Measurements from ENCODE around the gene FBXL20. TPM values are rescaled to one million over a fixed set of nuclear protein-coding genes. Genes with fewer than 3 reads are reported as not detected.
"Not testable (repeated sequence)": the region's sequence is repeated elsewhere in the genome, so short reads cannot be mapped to it uniquely, and the experiment has no call there.

The FBXL20 gene
- total RNA-seq, 1 donor from 2014 or later = 14.1 TPM

DNA sequence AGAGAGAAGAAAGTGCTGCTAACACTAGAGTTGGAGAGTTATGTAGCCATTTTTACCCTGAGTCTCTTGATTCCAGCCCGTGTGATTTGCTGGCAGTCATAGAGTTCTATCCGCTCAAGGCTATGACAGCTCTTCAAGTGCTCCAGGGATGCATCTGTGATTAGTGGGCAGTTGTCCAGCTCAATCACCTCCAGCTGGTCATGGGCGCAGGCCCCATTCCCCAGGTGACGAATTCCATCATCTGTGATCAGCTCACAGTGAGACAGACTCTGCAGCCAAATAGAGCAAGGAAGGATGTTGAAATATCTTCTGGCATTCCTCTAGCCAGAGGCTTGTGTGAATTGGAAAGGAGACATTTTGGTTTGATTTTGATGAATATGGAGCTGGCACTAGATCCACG, 137.3 kb downstream of the FBXL20 start:
- Mint-ChIP-seq H3K4me1 (no peaks in the 10 kb centered on the region), H3K36me3 (ENCODE audit: low read depth) (peaks cover 72% of the 10 kb centered on the region), H3K4me3 (no peak overlapping the region), H3K27me3 (no peaks in the 10 kb centered on the region), H3K9me3 (no peaks in the 10 kb centered on the region), H3K27ac (no peak overlapping the region)
- ChIA-PET CTCF (interaction anchor here (1.0 to 1.1 kb wide), 2 partner anchors 19 to 28 kb away, joined by 3 read pairs; no protein-coding TSS in a partner anchor), POLR2A (no interaction called here)
- DNase-seq = no peak
- no peak for ATAC-seq (ENCODE audit: low read depth)
- intact Hi-C loops (cut with micrococcal nuclease) = no loop called here
- TF ChIP-seq, protein P1, sequence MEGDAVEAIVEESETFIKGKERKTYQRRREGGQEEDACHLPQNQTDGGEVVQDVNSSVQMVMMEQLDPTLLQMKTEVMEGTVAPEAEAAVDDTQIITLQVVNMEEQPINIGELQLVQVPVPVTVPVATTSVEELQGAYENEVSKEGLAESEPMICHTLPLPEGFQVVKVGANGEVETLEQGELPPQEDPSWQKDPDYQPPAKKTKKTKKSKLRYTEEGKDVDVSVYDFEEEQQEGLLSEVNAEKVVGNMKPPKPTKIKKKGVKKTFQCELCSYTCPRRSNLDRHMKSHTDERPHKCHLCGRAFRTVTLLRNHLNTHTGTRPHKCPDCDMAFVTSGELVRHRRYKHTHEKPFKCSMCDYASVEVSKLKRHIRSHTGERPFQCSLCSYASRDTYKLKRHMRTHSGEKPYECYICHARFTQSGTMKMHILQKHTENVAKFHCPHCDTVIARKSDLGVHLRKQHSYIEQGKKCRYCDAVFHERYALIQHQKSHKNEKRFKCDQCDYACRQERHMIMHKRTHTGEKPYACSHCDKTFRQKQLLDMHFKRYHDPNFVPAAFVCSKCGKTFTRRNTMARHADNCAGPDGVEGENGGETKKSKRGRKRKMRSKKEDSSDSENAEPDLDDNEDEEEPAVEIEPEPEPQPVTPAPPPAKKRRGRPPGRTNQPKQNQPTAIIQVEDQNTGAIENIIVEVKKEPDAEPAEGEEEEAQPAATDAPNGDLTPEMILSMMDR (IDR thresholded peaks at IDR 0.05) = no peak

DNA sequence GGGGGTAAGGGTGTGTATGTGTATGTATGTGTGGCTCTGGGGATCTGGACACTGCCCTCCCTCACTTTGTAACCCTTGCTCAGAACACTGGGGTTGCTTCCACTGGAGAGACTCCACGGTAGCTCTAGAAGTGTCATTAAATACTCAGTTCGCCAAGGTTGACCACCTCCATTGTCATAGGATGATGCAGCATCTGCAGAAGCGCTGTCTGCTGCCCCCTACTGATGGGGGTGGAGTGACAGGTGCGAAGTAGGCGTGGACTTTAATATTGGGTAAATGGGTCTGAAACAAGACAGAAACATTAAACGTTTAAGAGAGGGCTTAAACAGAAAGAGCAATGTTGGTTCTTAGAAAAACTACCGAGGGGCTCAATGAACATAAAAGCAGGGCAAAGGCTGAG, 140.1 kb downstream of the FBXL20 start:
- TF ChIP-seq, protein P1 (IDR thresholded peaks at IDR 0.05) = no peak
- DNase-seq = no peak
- H3K9me3 Mint-ChIP-seq = no peaks in the 10 kb centered on the region
- no peak overlapping the region for H3K27ac Mint-ChIP-seq
- H3K4me1 Mint-ChIP-seq = no peaks in the 10 kb centered on the region
- intact Hi-C loops (cut with micrococcal nuclease) = no loop called here
- no peak overlapping the region for H3K4me3 Mint-ChIP-seq
- no peak for ATAC-seq (ENCODE audit: low read depth)
- CTCF ChIA-PET = no interaction called here
- H3K27me3 Mint-ChIP-seq = no peaks in the 10 kb centered on the region
- peaks cover 68% of the 10 kb centered on the region for H3K36me3 Mint-ChIP-seq (ENCODE audit: low read depth)
- POLR2A ChIA-PET = no interaction called here

DNA sequence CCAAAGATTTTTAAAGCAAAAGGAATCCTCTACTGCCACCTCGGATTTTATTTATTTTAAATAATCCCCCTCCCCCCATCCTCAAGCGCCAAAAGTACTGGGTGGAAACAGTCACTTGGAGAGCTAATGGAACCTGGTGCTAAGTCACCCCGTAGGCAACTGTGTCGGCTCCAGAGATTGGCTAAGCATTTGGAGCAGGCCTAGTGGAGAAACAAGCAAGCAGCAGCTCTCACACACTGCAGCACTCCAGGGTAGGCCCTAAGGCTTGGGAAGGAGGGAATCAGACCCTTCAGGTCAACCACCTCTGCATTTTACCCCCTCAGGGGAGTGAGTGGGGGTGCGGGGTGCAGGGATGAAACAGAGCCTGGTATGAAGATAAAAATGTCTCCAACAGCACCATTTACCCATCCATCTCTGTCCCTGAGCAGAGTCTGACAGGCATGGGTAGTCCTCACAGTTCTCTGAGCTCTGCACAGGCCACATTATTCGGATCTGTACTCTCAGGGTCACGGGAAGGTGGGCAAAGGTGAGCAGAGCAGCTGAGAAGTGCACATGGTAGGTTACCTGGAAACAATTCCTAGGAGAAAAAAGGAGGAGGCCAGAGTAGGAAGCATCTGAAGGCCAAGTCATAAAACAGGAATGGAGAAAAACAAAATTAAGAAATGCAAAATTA, 148.5 kb downstream of the FBXL20 start:
- no peaks in the 10 kb centered on the region for H3K9me3 Mint-ChIP-seq
- no peak overlapping the region for H3K4me3 Mint-ChIP-seq
- ChIA-PET CTCF (interaction anchor here (1.7 kb wide), 1 partner anchor 21 kb away, joined by 6 read pairs; no protein-coding TSS in a partner anchor), POLR2A (interaction anchor here (0.9 kb wide), 1 partner anchor 53 kb away, joined by 5 read pairs; the partner anchor contains the start of gene RPL19)
- H3K36me3 Mint-ChIP-seq (ENCODE audit: low read depth) = peaks cover 34% of the 10 kb centered on the region
- no peaks in the 10 kb centered on the region for H3K4me1 Mint-ChIP-seq
- H3K27ac Mint-ChIP-seq = no peak overlapping the region
- intact Hi-C loops (cut with micrococcal nuclease) = no loop called here
- H3K27me3 Mint-ChIP-seq = no peaks in the 10 kb centered on the region
- no peak for ATAC-seq (ENCODE audit: low read depth)
- no peak for DNase-seq
- TF ChIP-seq, protein P1 (IDR thresholded peaks at IDR 0.05) = no peak

DNA sequence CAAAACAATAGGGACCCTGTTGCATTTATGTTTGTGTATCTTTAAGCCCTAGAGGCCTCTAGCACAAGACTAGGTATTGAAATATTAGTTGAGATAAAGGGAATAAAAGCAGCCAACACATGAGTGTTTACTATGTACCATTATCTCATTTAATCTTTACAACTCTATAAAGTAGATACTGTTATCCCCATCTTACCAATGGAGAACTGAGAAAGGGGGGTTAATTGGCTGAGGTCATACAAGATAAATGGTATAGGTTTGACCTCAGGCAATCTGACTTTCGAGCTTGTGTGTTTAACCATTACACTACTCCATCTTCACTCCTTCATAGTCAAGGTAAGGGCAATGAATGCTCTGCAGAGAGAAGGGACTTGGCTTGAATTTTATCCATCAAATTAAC, 149.4 kb downstream of the FBXL20 start:
- CTCF ChIA-PET = interaction anchor here (1.7 kb wide), 1 partner anchor 20 kb away, joined by 6 read pairs; no protein-coding TSS in a partner anchor
- H3K4me3 Mint-ChIP-seq = no peak overlapping the region
- no peak overlapping the region for H3K27ac Mint-ChIP-seq
- peaks cover 25% of the 10 kb centered on the region for H3K36me3 Mint-ChIP-seq (ENCODE audit: low read depth)
- H3K9me3 Mint-ChIP-seq = no peaks in the 10 kb centered on the region
- ATAC-seq (ENCODE audit: low read depth) (no peak), DNase-seq (no peak)
- TF ChIP-seq, protein P1 (IDR thresholded peaks at IDR 0.05) = no peak
- intact Hi-C loops (cut with micrococcal nuclease) = no loop called here
- POLR2A ChIA-PET = interaction anchor here (0.9 kb wide), 1 partner anchor 52 kb away, joined by 5 read pairs; the partner anchor contains the start of gene RPL19
- no peaks in the 10 kb centered on the region for H3K27me3 Mint-ChIP-seq
- H3K4me1 Mint-ChIP-seq = no peaks in the 10 kb centered on the region

DNA sequence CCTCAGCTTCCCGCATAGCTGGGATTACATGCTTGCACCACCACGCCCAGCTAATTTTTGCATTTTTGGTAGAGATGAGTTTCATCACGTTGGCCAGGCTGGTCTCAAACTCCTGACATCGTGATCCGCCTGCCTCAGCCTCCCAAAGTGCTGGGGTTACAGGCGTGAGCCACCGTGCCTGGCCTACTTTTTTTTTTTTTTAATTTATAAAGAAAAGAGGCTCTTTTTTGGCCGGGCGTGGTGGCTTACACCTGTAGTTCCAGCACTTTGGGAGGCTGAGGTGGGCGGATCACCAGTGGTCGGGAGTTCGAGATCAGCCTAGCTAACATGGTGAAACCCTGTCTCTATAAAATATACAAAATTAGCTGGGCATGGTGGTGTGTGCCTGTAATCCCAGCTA, 151.3 kb downstream of the FBXL20 start:
- H3K9me3 Mint-ChIP-seq; H3K27ac Mint-ChIP-seq; H3K4me1 Mint-ChIP-seq; intact Hi-C loops (cut with micrococcal nuclease); DNase-seq; ATAC-seq (ENCODE audit: low read depth); H3K27me3 Mint-ChIP-seq; H3K4me3 Mint-ChIP-seq: not testable (repeated sequence)
- peaks cover 24% of the 10 kb centered on the region for H3K36me3 Mint-ChIP-seq (ENCODE audit: low read depth)
- POLR2A ChIA-PET = interaction anchor here (0.7 to 1.2 kb wide), 3 partner anchors 44 to 490 kb away, joined by 3 to 5 read pairs (median 4); no protein-coding TSS in a partner anchor
- CTCF ChIA-PET = interaction anchor here (1.1 kb wide), 1 partner anchor 50 kb away, joined by 3 read pairs; the partner anchor contains the start of gene RPL19

Measured in activated B cell treated with CpG ODN at 0.5 μM for 24 hours (primary cell).